Mesenteric fat pad (tissue), 1 donor: ENCODE results near the gene LRRC9. TPM values are rescaled to one million over a fixed set of nuclear protein-coding genes. Genes with fewer than 3 reads are reported as not detected.
A peak's percentile ranks its signal among the peaks of the same experiment; 100 is the strongest.
"Not testable (repeated sequence)": the region's sequence is repeated elsewhere in the genome, so short reads cannot be mapped to it uniquely, and the experiment has no call there.

Experiments
- DNase-seq: peaks from one replicate; pipeline ENCODE4 v3.0.0-alpha.2; 2020; ENCODE audit warnings: low spot score
- total RNA-seq: library from RNA; stranded (reverse); fragmentation: NEBNext Ultra II Directional; extraction: Animal tissue kit (Norgen Biotek cat#: 25700); gene quantifications from one replicate; pipeline ENCODE4 v1.2.1, GENCODE V29; 2021
- donor health status: DM: yes; HTN: yes; CAD: no.

Gene LRRC9
- total RNA-seq, 1 donor from 2014 or later, result not detected

GRCh38 chr14:60058087-60058486 is 138.1 kb downstream of the LRRC9 start:
- no peak for DNase-seq

GRCh38 chr14:60061371-60061770 is 141.4 kb downstream of the LRRC9 start:
- no peak for DNase-seq

GRCh38 chr14:60064491-60065072 is 144.6 kb downstream of the LRRC9 start:
- no peak for DNase-seq

DNA sequence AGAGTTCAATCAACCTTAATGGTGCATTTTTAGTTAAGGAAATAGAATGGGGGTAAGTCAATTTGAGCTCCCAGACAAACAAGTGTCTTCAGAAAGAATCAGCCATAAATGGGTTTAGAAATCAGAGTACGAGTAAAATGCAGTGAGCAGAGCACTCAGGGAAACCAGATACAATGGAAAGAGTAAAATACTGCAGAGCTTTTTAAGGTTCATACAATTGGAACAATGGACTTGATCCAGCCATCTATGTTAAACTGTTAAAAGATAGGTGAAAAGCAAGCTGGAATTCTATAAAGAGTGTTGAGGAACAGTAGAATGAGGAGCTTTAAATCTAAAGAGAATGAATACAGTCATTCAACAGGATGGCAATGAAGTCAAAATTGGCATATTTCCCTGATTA is 147.9 kb downstream of the LRRC9 start:
- DNase-seq, result no peak

DNA sequence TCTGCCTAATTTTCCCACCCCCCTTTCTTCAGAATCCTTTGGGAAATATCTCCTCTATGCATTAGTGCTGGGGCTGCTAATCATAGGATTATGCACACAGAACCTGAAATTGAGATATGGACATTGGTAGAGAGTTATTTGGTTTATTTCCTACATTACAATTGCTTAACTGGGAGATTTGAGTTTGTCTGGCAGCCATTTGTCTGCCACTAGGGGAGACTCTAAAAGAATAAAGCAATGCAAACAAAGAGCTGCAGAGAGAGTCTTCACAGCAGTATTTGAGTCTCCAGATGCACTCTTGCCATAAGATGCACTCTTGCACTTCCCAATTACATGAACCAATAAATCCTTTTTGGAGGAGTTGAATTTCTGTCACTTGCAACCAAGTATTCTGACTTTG is 159.8 kb downstream of the LRRC9 start:
- DNase-seq, result no peak

DNA sequence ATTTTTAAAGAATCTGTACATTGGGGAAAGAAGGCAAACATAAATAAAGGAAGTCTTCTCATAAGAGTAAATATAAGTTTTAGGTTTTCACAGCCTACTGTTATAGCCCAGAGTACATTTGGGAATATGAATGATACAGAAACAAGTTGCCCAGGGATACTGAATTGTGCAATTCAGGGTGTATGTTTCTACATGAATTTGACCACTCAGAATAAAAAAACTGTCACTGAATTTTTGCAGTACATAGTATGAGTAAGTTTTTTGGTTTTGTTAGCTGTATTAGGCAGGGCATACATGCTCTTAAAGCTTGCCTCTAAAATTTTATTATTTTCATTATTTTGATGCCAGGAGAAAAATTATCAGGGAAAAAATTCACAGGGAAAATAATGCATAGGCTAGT is 165.1 kb downstream of the LRRC9 start:
- DNase-seq, result no peak

- no peak for DNase-seq
Measured at GRCh38 chr14:60085693-60086092, 165.7 kb downstream of the LRRC9 start.

GRCh38 chr14:60087668-60088067 is 167.7 kb downstream of the LRRC9 start:
- DNase-seq, result no peak

- DNase-seq, result no peak
Measured at GRCh38 chr14:60089221-60089620, 169.3 kb downstream of the LRRC9 start.

DNA sequence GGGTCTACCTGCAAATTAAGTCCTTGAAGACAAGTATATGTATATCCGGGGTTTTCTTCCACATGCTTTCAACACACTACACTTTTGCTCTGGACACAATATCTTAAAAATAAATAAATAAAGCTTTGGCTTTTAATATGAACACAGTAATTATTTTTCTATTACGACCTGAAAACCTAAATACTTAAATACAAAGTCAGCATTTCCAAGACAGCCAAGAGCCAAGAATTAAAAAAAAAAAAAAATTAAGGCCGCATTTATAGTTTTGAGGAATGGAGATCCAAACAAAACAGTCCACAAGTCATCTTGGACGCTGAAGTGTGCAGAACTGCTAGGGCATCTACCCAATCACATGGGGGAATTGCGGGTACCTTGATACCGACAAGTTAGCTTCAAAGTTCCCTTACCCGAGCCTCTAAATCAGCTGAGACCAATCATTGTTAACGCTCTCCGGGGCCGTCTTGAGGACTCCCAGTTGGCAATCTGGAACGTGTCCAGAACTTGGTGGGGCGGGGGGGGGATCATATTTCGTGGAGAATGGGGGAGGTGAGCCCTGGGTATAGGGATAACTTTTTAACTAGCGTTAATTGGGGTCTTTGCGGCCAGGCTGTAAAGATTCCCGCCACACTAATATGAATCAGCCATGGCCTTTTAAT is 171.0 kb downstream of the LRRC9 start:
- DNase-seq, result no peak

- peak; percentile 98 for DNase-seq
Measured at GRCh38 chr14:60091550-60092525, 171.9 kb downstream of the LRRC9 start, which contains the start of gene PCNX4. TSS of gene PCNX4 (plus strand) at chr14:60091923. CDS start at chr14:60107639, 15,716 bp downstream.

- no peak for DNase-seq
Measured at GRCh38 chr14:60092526-60092920, 172.6 kb downstream of the LRRC9 start.

DNA sequence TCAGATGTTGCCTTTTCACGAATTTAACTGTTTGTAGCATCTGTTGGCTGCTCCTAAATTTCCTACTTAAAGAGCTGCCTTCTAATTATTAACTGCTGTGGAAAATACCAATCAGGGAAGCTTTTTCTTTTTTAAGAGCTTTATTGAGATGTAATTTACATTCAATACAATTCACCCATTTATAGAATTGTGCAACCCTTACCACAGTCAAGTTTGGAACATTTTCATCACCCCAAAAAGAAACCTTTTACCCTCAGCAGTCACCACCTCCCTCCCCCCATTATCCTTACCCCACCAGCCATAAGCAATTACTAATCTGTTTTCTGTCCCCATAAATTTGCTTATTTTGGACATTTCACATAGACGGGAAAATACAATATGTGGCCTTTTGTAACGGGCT is 173.1 kb downstream of the LRRC9 start:
- no peak for DNase-seq

DNA sequence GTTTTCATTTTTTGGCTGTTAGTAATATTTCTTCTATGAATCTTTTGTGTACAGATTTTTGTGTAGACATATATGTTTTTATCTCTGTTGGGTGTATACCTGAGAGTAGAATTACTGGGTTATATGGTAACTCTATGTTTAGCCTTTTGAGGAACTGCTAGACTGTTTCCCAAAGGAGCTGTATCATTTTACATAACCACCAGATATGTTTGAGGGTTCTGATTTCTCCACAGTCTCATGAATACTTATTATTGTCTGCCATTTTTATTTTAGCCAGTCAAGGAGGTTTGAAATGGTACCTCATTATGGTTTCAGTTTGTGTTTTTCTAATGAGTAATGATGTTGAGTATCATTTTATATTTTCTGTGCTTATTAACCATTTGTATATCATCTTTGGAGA is 173.7 kb downstream of the LRRC9 start:
- no peak for DNase-seq

GRCh38 chr14:60094306-60094897 is 174.5 kb downstream of the LRRC9 start:
- no peak for DNase-seq

GRCh38 chr14:60095231-60095630 is 175.3 kb downstream of the LRRC9 start:
- DNase-seq, result no peak

GRCh38 chr14:60095781-60096450 is 176.0 kb downstream of the LRRC9 start:
- no peak for DNase-seq

DNA sequence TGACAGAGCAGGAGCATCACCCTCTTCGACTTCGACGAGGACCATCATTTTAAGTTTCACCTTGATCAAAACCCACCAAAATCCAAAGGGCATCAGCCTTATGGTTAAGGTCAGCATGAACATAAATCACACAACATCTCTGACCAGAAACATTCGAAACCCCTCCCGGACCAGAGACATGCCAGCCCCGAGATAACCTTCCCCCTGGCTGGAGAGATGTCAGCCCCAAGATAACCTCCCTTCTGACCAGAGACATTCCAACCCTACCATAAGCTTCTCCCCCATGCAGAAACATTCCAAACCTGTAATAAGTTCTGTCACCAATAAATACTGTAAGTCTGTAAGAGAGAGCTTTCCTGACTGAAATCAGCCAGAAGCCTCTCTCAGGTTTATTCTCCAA is 178.0 kb downstream of the LRRC9 start:
- DNase-seq, result no peak

GRCh38 chr14:60099855-60100254 is 179.9 kb downstream of the LRRC9 start:
- DNase-seq, result not testable (repeated sequence)

- DNase-seq, result no peak
Measured at GRCh38 chr14:60101786-60102185, 181.8 kb downstream of the LRRC9 start.

GRCh38 chr14:60102389-60102788 is 182.4 kb downstream of the LRRC9 start:
- no peak for DNase-seq
